PC-9 (cell line): ENCODE data around the gene MAS1L.

Source experiments
- CTCF ChIP-seq: fragments of 200-600 bp; sonication (generic); conservative IDR thresholded peaks from 2 replicates; pipeline ENCODE4 v1.6.1; 2017; ENCODE audit warnings: mixed run types, antibody characterized with exemption, mild to moderate bottlenecking, moderate library complexity
- EZH2 ChIP-seq: fragments of 200-600 bp; sonication (generic); IDR thresholded peaks from 2 replicates; pipeline ENCODE4 v1.8.0; 2017; ENCODE audit warnings: antibody characterized with exemption, low read depth

DNA sequence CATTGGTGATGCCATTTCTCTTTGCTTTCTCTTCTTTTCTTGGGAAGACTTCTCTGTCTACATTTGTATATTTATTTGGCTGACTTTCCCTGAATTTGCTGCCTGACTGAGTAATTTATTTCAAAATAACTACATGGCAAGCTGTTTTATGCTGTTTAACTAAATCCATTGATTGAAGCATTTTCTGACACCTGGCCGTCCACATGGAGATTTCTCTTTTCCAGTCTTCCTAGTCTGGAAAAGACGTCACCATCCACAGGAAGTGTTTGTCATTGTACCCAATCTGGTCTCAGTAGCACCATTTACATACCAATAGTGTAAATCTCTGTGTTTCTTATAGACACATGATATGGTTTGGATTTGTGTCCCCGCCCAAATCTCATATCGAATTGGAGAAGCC, 9.2 kb upstream of the MAS1L start:
- TF ChIP-seq CTCF, result no peak
- no peak for TF ChIP-seq EZH2
